Liver (tissue), 9 donors: ENCODE data around the gene ZNF133. TPM values are rescaled to one million over a fixed set of nuclear protein-coding genes. Genes with fewer than 3 reads are reported as not detected.

ENCODE experiments used
- DNase-seq: peaks from one replicate; pipeline ENCODE4 v3.0.0-alpha.2; 2017; ENCODE audit warnings: low spot score
- H3K27ac ChIP-seq, 2 donors: one replicate each; pipeline ENCODE4 v1.7.0; 2013; ENCODE audit warnings: inconsistent platforms in 2 of 2, low read length in 2 of 2, control low read depth in 1 of 2, low read depth in 1 of 2, mild to moderate bottlenecking in 1 of 2
- H3K27me3 ChIP-seq, 4 donors: one replicate each; pipeline versions ENCODE4 v1.6.1 to v1.7.0; 2013; ENCODE audit warnings: low read length in 3 of 4, inconsistent platforms in 1 of 4, mild to moderate bottlenecking in 1 of 4, moderate library complexity in 1 of 4; ENCODE audit not compliant: control insufficient read depth in 4 of 4, insufficient read depth in 4 of 4
- H3K36me3 ChIP-seq, 4 donors: one replicate each; pipeline versions ENCODE4 v1.6.1 to v1.7.0; 2013; ENCODE audit warnings: low read length in 3 of 4, mild to moderate bottlenecking in 3 of 4, low read depth in 1 of 4, moderate library complexity in 1 of 4; ENCODE audit not compliant: control insufficient read depth in 4 of 4, insufficient read depth in 3 of 4
- H3K4me1 ChIP-seq, 4 donors: one replicate each; pipeline versions ENCODE4 v1.6.1 to v1.7.0; 2013; ENCODE audit warnings: low read length in 3 of 4, mild to moderate bottlenecking in 3 of 4, moderate library complexity in 1 of 4; ENCODE audit not compliant: control insufficient read depth in 4 of 4, insufficient read depth in 4 of 4
- H3K4me3 ChIP-seq, 3 donors: one replicate each; pipeline versions ENCODE4 v1.6.1 to v1.7.0; 2013; ENCODE audit warnings: low read length in 3 of 3, control low read depth in 1 of 3, low read depth in 1 of 3, mild to moderate bottlenecking in 1 of 3
- H3K9ac ChIP-seq, 2 donors: one replicate each; pipeline ENCODE4 v1.7.0; 2013; ENCODE audit warnings: low read length in 2 of 2, mild to moderate bottlenecking in 2 of 2, moderate library complexity in 2 of 2, control low read depth in 1 of 2, low read depth in 1 of 2
- H3K9me3 ChIP-seq, 4 donors: one replicate each; pipeline versions ENCODE4 v1.6.1 to v1.7.0; 2013; ENCODE audit warnings: low read length in 3 of 4; ENCODE audit not compliant: control insufficient read depth in 4 of 4
- CTCF ChIP-seq: fragments of 150-350 bp; IDR thresholded peaks from 2 replicates; pipeline ENCODE4 v1.5.1; 2017; ENCODE audit warnings: improper control_type of control experiment, low read depth, low read length; ENCODE audit not compliant: missing input control
- EGR1 ChIP-seq, 2 donors: IDR thresholded peaks; 2 replicates each; pipeline ENCODE4 v1.6.1; 2016 to 2018; ENCODE audit warnings: antibody characterized with exemption in 2 of 2, low read depth in 2 of 2
- FOXA1 ChIP-seq: IDR thresholded peaks from 2 replicates; pipeline ENCODE4 v1.6.1; 2016; ENCODE audit warnings: antibody characterized with exemption
- FOXA2 ChIP-seq: IDR thresholded peaks from 2 replicates; pipeline ENCODE4 v1.6.1; 2016; ENCODE audit warnings: antibody characterized with exemption
- GABPA ChIP-seq, 2 donors: IDR thresholded peaks in 1 of 2; conservative IDR thresholded peaks in 1 of 2; 2 replicates each; pipeline ENCODE4 v1.6.1; 2016; ENCODE audit warnings: antibody characterized with exemption in 2 of 2, mild to moderate bottlenecking in 1 of 2, moderate library complexity in 1 of 2
- HNF4A ChIP-seq, 2 donors: conservative IDR thresholded peaks; 2 replicates each; pipeline ENCODE4 v1.6.1; 2016; ENCODE audit warnings: antibody characterized with exemption in 2 of 2, mild to moderate bottlenecking in 2 of 2
- HNF4G ChIP-seq: IDR thresholded peaks from 2 replicates; pipeline ENCODE4 v1.6.1; 2016; ENCODE audit warnings: antibody characterized with exemption
- NR2F2 ChIP-seq: IDR thresholded peaks from 2 replicates; pipeline ENCODE4 v1.6.1; 2016; ENCODE audit warnings: antibody characterized with exemption
- RAD21 ChIP-seq, 2 donors: IDR thresholded peaks; 2 replicates each; pipeline ENCODE4 v1.6.1; 2016; ENCODE audit warnings: antibody characterized with exemption in 2 of 2, mild to moderate bottlenecking in 2 of 2
- RXRA ChIP-seq, 2 donors: IDR thresholded peaks; 2 replicates each; pipeline ENCODE4 v1.6.1; 2017 to 2018; ENCODE audit warnings: antibody characterized with exemption in 2 of 2, mild to moderate bottlenecking in 1 of 2
- SP1 ChIP-seq: IDR thresholded peaks from 2 replicates; pipeline ENCODE4 v1.6.1; 2018; ENCODE audit warnings: antibody characterized with exemption, mild to moderate bottlenecking
- YY1 ChIP-seq: IDR thresholded peaks from 2 replicates; pipeline ENCODE4 v1.6.1; 2016; ENCODE audit warnings: antibody characterized with exemption, mild to moderate bottlenecking
- ZBTB33 ChIP-seq: IDR thresholded peaks from 2 replicates; pipeline ENCODE4 v1.6.1; 2016; ENCODE audit warnings: antibody characterized with exemption
- WGBS: extraction: QIAGEN DNeasy Blood & Tissue Kit; methylation state at CpG from one replicate; pipeline ENCODE4 v1.1.7; 2013; 5-methylcytosine and 5-hydroxymethylcytosine counted together
- polyA plus RNA-seq, 2 donors: library from polyadenylated mRNA; stranded (reverse) in 1 of 2; unstranded in 1 of 2; fragments of 200-250 nt in 1 of 2; fragments of >200 nt in 1 of 2; fragmentation: Nextera tagmentation in 1 of 2; extraction: Ambion mirVana in 1 of 2; gene quantifications; one replicate each; pipeline versions ENCODE4 v1.2.1 to v1.2.3, GENCODE V29; 2013 to 2015
- total RNA-seq, 2 donors: library from RNA; depleted of rRNA; stranded (reverse); fragments of >200 nt; gene quantifications; one replicate each; pipeline ENCODE4 v1.2.3, GENCODE V29; 2014
- TF ChIP-seq, protein P1 (sequence below): IDR thresholded peaks from 2 replicates; pipeline ENCODE4 v1.6.1; 2016; ENCODE audit warnings: antibody characterized with exemption, mild to moderate bottlenecking
- TF ChIP-seq, protein P2 (sequence below): IDR thresholded peaks from 2 replicates; pipeline ENCODE4 v1.6.1; 2016; ENCODE audit warnings: antibody characterized with exemption
- donor health status: healthy.
- donor health status: healthy.
- donor health status: healthy.
- donor health status: healthy.
- donor health status: healthy.

ZNF133 gene
- total and polyA plus RNA-seq, 4 donors, result 3.4 to 9.5 (median 6.0) TPM

GRCh38 chr20:18288749-18289267, 481 bp downstream of the ZNF133 start:
- TF ChIP-seq, protein P1, sequence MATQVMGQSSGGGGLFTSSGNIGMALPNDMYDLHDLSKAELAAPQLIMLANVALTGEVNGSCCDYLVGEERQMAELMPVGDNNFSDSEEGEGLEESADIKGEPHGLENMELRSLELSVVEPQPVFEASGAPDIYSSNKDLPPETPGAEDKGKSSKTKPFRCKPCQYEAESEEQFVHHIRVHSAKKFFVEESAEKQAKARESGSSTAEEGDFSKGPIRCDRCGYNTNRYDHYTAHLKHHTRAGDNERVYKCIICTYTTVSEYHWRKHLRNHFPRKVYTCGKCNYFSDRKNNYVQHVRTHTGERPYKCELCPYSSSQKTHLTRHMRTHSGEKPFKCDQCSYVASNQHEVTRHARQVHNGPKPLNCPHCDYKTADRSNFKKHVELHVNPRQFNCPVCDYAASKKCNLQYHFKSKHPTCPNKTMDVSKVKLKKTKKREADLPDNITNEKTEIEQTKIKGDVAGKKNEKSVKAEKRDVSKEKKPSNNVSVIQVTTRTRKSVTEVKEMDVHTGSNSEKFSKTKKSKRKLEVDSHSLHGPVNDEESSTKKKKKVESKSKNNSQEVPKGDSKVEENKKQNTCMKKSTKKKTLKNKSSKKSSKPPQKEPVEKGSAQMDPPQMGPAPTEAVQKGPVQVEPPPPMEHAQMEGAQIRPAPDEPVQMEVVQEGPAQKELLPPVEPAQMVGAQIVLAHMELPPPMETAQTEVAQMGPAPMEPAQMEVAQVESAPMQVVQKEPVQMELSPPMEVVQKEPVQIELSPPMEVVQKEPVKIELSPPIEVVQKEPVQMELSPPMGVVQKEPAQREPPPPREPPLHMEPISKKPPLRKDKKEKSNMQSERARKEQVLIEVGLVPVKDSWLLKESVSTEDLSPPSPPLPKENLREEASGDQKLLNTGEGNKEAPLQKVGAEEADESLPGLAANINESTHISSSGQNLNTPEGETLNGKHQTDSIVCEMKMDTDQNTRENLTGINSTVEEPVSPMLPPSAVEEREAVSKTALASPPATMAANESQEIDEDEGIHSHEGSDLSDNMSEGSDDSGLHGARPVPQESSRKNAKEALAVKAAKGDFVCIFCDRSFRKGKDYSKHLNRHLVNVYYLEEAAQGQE, result no peak
- no peak for TF ChIP-seq SP1
- no peak for TF ChIP-seq FOXA2
- TF ChIP-seq RAD21 (IDR thresholded peaks at IDR 0.05), result no peak
- peak overlapping the region; percentile 72 to 96 (median 87) for H3K4me3 ChIP-seq
- peaks cover 1 to 19% (median 18%) of the 10 kb centered on the region in 4 donors for H3K9me3 ChIP-seq
- peak overlapping the region; percentile 83 to 95 for H3K27ac ChIP-seq
- peak overlapping the region in 1 of 2 donors; percentile 76 for H3K9ac ChIP-seq
- DNase-seq, result no peak
- H3K4me1 ChIP-seq, result peaks cover 4 to 20% (median 11%) of the 10 kb centered on the region in 4 donors
- H3K27me3 ChIP-seq, result peaks cover 0 to 7% (median 2%) of the 10 kb centered on the region in 4 donors
- H3K36me3 ChIP-seq, result peaks cover 0 to 7% (median 2%) of the 10 kb centered on the region in 4 donors
- WGBS, result 5% methylated on average over 19 of the region's 19 CpGs

DNA sequence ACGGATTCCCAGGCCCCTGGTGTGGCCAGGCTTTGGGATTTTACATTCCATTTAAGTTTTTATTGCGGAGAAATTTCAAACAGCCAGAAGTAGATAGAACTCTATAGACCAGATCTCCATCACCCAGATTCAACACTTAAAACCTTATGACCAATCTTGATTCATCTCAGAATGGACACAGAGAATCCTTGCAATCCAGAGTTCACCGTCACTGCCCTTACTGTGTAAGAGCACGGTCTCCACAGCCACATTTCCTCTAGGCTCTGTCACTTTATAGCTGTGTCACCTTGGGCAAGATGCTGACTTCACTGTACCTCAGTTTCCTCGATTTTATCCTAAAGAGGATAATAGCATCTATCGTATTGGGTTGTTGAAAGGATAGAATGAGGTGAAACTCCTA, 979 bp downstream of the ZNF133 start:
- H3K4me3 ChIP-seq, result peak overlapping the region; percentile 72 to 96 (median 87)
- H3K27ac ChIP-seq, result no peak overlapping the region
- 70% methylated on average over 6 of the region's 6 CpGs for WGBS
- peaks cover 1 to 17% (median 14%) of the 10 kb centered on the region in 4 donors for H3K9me3 ChIP-seq
- H3K36me3 ChIP-seq, result peaks cover 0 to 7% (median 2%) of the 10 kb centered on the region in 4 donors
- H3K4me1 ChIP-seq, result peaks cover 4 to 20% (median 11%) of the 10 kb centered on the region in 4 donors
- no peak overlapping the region for H3K9ac ChIP-seq
- H3K27me3 ChIP-seq, result peaks cover 0 to 4% (median under 1%) of the 10 kb centered on the region in 4 donors
- TF ChIP-seq CTCF, result no peak
- TF ChIP-seq NR2F2, result no peak
- no peak for TF ChIP-seq SP1
- no peak for TF ChIP-seq RAD21 (IDR thresholded peaks at IDR 0.05)
- TF ChIP-seq, protein P1, result no peak
- no peak for TF ChIP-seq EGR1 (IDR thresholded peaks at IDR 0.05; ENCODE audit: low read depth in 2 of 2)
- TF ChIP-seq, protein P2, sequence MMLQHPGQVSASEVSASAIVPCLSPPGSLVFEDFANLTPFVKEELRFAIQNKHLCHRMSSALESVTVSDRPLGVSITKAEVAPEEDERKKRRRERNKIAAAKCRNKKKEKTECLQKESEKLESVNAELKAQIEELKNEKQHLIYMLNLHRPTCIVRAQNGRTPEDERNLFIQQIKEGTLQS, result no peak
- TF ChIP-seq HNF4G, result no peak
- no peak for TF ChIP-seq RXRA (IDR thresholded peaks at IDR 0.05)
- TF ChIP-seq YY1, result no peak
- TF ChIP-seq FOXA2, result no peak
- TF ChIP-seq FOXA1, result no peak
- no peak for TF ChIP-seq GABPA (IDR thresholded peaks at IDR 0.05 in 1 of 2, conservative IDR thresholded peaks at IDR 0.05 in 1 of 2)
- no peak for TF ChIP-seq HNF4A (conservative IDR thresholded peaks at IDR 0.05)
- TF ChIP-seq ZBTB33, result no peak
- DNase-seq, result no peak
